CD4-positive, alpha-beta T cell treated with Interleukin-15 for 4 hours (primary cell): ENCODE results near the gene USHBP1.
A peak's percentile ranks its signal among the peaks of the same experiment; 100 is the strongest.

Experiments used
- DNase-seq: peaks from one replicate; pipeline ENCODE4 v3.0.0-alpha.2; 2020; ENCODE audit warnings: low spot score

The USHBP1 gene, protein sequence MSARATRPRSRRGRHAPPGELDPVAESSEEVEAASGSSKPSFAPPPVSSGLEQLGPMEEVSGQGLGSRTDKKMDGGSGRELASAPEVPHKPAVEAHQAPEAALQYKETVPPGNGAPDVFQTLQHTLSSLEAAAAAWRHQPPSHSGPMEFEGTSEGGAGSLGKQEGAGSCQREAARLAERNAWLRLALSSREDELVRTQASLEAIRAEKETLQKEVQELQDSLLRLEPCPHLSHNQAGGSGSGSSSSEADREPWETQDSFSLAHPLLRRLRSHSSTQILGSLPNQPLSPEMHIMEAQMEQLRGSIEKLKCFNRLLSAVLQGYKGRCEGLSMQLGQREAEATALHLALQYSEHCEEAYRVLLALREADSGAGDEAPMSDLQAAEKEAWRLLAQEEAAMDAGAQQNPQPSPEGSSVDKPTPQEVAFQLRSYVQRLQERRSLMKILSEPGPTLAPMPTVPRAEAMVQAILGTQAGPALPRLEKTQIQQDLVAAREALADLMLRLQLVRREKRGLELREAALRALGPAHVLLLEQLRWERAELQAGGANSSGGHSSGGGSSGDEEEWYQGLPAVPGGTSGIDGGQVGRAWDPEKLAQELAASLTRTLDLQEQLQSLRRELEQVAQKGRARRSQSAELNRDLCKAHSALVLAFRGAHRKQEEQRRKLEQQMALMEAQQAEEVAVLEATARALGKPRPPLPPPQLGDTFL

DNA sequence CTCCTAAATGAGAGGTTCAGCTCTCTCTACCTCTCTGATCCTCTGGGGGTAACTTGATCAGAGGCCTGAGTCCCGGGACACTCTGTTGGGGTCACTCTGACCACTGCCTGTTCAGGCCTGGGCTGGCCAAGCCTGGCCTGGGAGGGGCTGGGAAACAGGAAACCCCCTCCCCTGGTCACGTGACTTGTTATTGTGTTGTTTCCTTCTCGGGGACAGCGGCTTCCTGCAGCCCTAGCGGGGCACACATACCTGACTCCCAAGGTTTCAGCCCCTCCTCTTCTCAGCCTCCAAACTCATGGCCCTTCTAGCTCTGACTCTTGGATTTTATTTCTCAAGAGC lies at the start of gene USHBP1:
Gene USHBP1 (minus strand): TSS at position 105 of the 339 bp plus-strand sequence. CDS start 446 bp downstream, outside the sequence.
- DNase-seq = no peak

DNA sequence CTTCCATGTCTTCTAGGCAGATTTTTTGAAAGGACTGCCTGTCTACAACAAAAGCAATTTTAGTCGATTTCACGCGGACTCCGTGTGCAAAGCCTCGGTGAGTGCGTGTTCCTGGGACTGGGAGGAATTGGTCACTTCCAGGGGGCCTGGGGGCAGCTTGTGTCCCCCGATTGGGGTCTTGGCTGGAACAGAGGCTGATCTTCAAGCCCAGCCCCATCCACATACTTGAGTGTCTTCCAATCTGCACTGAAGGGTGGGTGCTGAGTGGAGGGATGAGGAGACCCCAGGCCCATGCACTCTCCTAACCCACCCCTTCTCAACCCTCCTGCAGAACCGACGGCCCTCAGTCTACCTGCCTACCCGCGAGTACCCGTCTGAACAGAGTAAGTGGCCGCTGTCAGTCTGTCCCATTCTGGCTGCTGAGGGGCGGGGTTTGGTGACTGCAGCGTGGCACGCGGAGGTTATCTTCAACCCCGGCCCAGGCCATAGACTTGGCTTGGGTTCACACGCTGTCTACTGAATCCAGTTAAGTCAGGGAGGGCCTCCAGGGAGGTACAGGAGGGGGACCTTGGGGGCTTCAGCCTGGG lies 49.6 kb upstream of the USHBP1 start:
- DNase-seq = no peak

DNA sequence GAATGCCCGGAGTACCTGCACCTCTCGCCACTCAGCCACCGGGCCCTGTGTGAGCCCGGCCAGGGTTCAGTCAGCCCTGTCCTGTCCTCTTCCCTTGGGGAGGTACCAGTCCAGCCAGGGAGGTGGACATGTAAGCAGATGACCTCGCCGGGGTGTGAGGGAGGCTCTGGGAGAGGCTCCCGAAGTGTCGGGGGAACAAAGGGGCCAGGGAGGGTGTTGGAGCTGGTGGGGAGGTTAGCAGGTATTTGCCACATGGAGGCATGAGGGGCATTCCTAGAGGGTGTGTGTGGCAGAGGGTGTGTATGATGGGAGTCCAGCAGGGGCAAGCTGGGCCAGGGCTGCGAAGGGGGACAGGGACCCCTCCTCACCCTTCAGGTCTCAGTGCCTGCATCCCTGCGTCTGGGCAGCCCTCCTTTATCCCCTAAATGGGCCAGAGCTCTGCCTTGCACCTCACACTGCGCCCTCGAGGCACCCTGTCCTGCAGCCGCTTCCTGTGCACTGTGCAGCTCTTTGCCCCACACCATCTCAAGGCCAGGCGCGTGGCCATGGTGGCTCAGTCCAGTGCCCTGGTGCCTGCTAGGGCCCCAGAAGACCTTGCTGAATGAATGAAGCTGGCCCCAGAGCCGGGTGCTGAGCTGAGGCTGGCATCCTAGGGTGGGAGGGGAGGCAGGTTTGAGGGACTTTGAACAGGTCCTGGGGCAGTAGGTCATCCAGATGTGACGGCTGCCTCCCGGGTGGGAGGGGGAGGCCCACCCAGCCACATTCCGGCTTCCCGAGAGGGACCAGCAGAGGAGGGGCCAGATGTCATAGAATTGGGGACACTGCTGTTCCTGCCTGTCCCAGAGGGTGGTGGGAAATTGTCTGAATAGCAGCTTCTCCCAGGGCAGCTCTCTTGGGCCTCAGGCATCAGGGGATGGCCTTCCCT lies 47.9 kb upstream of the USHBP1 start:
- no peak for DNase-seq

DNA sequence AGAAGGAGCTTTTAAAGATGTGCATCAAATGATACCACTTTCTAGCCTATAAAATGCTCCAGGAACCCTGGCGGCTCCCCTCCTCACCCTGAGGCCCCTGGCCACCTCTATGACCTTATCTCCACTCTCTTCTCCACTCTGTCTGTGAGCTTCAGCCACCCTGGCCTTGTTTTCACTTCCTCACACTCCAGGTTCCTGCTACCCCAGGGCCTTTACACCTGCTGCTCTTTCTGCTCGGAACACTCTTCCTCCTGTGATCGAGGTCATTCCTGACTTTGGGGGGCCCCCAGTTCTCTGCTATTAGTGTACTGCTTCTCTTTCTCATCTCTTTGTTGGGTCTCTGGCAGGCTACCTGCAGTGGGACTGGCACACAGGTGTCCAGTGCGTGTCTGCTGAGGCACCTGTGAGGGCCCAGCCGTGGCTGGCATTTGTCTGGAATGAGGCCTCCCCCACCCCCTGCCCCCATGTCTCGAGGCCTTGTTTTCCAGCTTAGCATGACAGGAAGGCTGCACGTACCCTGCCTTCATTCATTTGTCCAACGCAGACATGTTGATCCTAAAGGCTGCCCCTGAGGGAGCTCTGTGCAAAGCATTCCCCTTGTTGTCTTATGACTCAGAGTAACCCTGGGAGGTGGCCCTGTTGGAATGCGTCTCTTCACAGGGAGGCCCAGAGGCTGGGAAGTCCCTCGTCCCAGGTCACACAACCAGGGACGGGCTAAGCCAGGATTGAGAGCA lies 47.1 kb upstream of the USHBP1 start:
- no peak for DNase-seq

DNA sequence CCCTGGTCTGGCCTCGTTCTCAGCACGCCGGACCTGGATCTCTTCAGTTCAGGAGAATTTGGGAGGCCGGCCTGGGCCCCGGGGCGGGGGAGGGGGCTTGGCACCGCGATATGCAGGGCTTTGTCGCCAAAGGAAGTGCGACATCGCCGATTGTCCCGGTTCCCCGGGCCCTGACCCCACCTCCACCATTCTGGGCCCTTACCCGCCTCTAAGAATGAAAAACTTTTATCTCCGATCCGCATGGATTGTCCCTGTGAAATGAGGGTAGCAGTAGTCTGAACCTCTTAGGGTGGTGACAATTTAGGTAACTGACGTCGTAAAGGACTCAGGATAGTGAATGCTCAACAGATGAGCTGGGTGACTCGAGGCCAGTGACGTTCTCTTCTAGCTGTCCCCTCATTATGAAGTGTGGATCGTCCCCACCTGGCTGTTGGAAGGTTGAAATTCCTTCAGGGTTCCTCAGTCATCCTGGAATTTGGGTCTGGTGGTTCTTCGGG lies 45.5 kb upstream of the USHBP1 start:
- no peak for DNase-seq

DNA sequence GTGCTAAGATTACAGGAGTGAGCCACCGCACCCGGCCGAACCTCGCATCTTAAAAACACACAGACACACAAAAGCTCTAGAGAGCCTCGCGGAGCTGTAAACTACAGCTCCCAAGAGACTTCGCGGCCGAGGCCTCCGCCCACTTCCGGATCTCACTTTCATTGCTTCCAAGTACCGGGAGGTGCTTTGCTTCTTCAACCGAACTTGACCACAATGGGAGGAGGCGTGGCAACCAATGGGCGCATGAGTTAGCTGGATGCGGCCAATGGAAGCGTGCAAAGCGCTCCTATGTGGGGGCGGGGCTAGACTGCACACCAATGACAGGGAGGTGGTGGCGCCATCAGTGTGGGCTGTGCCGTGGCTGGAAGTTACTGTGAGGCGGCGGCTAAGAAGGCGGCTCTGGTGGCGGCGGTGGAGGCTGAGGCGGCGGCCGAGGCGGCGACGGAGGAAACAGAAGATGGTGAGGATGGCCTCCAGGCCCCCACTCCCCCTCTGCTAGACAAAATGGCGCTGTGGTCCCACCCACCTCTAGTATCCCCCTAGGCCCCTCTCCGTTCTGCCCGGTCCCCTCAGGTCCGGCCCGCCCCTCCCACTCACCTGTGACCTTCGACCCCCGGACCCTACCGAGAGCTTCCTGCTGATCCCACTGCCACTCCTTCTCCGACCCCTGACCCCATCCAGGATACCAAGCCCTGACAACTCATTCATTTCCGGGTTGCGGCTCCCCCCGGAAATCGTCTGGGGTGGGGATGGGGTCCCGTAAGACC lies 44.8 kb upstream of the USHBP1 start, which contains the start of gene DDA1:
Gene DDA1 (plus strand): TSS at position 366 of the 767 bp plus-strand sequence. CDS start 92 bp downstream, at position 458.
- peak; percentile 100 for DNase-seq

DNA sequence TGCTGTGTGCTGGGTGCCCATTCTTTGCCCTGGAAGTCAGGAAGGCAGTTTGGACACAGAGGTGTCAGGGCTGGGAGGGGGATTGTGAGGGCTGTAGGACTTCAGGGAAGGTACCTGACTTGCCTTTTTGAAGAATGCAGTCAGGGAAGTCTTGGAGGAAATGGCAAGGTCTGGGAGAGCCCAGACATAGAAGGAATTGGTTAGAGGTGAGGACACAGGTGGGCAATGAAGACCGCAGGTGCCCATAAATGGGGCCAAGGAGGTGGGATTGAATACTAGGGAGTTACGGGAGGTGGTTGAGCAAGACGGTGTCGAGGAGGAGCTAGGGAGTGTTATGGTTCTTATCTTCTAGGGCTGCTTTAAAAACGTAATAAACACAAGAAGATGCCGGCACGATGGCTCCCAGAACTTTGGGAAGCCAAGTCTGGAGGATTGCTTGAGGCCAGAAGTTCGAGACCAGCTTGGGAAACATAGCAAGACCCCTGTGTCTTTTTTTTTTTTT lies 43.4 kb upstream of the USHBP1 start:
- no peak for DNase-seq

DNA sequence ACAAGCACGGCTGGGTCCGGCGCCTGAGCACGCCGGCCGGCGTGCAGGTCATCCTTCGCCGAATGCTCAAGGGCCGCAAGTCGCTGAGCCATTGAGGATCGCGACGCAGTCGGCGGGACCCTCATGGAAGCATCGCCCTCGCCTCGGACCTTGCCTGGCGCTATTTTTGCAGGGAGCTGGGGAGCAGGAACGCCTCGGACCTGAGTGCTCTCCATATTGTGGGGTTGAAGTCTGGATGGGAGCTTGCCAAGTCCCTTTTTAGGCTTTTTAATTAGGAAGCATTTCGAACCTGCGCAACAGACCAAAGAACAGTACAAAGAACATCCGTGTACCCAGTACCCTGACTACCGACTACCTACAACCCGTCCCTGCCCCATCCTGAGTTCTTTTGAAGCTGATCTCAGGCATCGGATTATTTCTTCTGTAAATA lies 41.8 kb upstream of the USHBP1 start:
- no peak for DNase-seq

DNA sequence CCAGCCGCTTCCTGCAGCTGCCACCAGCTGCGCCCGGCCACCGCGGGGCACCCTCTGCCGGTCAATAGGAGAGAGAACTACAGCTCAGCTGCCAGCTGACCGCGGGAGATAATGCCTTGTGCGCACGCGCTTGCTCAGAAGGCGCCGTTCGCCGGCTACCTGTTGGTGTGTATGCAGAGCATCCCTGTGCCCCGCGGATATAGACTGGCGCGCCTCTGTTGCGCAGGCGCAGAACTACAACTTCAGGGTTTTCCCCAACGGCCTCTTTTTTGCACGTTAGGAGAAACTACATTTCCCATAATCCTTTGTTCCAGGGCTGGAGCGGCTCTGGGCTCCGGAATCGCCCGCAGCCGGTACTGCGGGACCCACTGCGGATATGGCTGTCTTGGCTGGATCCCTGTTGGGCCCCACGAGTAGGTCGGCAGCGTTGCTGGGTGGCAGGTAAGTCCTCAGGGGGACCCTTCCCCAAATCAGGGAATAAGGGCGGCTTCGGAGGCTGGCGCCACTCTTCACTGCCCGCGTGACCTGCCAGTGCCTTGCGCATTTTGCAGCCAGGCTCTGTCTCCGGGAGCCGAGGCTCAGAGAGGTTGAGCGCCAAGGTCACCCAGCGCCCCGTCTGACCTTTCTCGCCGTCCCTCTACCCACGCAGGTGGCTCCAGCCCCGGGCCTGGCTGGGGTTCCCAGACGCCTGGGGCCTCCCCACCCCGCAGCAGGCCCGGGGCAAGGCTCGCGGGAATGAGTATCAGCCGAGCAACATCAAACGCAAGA lies 41.2 kb upstream of the USHBP1 start, which contains the start of gene MRPL34:
Gene MRPL34 (plus strand): TSS at position 356 of the 768 bp plus-strand sequence. CDS start 21 bp downstream, at position 377.
- peak; percentile 99 for DNase-seq

DNA sequence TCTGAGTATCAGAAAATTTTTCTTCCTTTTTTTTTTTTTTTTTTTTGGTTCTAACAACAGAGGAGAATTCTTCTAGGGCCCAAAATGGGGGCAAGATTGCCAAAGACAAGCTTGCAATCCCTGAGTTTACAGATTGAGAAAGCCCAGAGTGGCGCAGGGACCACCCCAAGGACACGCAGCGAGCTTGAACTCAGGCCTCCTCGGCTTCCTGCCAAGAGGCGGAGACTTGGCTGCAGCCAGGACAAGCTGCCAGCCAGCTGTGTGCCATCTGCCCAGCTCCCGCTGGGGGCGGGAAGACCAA lies 40.6 kb upstream of the USHBP1 start:
- DNase-seq = no peak

DNA sequence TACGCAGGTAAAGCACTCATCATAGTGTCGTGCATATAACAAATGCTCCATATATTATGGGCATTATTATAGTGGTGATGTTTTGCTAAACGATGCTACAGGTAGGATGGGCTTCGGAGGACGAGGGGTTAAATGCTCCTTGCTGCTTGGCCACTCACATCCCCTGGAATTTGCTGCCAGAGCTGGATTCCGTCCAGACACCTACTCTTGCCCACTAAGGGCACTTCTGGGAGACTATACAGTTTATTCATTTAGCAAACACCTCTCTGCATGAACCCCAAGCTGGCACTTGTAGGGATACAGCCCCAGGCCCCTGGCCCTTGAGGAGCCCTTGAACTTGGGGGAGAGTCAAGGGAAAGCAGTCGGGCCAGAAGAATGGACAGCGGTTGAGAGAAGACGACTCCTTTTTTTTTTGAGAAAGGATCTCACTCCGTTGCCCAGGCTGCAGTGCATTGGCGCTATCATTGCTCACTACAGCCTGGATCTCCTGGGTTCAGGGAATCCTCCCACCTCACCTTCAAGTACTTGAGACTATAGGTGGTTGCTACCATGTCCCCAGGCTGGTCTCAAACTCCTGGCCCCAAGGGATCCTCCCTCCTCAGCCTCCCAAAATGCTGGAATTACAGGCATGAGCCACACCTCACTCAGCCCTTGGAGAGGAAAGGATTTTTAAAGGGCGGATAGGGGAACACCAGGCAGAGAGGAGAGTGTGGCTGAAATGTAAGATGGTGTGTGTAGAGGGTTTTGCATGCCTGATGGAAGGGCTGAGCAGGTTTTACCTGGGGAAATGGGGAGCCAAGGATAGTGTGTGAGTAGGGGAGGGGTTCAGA lies 40.1 kb upstream of the USHBP1 start:
- DNase-seq = no peak

DNA sequence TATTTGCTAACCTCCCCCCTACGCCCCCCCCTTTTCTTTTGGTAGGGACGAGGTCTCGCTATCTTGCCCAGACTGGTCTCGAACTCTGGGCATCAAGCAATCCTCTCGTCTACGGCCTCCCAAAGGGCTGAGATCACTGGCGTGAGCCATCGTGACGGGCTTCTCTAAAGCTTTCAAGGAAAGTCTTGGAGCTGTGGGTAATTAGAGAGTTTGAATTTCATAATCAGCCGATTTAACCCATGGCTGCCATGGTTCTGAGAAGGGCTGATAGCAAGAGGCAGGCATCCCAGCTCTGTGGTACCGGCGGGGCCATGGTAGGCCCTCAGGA lies 39.4 kb upstream of the USHBP1 start:
- no peak for DNase-seq

DNA sequence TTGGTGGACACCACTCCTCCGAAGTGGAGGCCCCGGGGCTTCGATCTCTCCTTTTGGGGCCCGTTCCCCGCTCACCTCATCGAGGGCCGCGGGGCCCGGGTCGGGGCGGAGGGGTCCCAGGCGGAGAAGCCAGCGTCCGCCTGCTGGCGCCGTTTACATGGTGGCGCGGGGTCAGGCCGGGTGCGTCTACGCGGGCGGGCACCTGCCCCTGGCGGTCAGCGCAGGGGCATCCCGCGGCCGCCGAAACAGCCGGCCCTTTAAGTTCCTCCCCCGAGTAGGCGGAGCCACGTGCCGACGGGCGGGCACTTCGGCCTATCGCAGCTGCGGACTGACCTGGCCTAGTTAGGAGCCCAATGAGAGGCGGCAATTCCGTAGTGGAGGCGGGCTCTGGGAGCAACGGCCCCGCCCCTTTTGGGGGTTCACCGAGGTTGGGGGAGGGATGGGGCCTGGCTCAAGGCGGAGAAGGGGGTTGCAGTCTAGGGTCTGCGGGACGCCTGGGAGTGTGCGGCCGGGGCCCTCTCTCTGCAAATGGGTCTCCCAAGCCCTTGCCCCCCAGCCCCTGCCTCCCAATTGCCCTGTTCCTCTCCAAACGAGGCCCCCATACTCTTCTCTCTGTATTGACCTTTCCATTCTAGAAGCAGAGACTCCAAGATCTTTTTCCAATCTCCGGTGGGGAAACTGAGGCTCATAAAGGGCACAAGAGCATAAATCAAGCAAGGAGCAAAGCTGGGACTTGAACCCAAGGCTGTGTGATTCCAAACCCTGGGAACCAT lies 38.8 kb upstream of the USHBP1 start, which contains the start of gene ABHD8:
Gene ABHD8 (minus strand): TSS at position 259 of the 773 bp plus-strand sequence. CDS start 1,809 bp downstream, outside the sequence.
- peak; percentile 94 for DNase-seq

DNA sequence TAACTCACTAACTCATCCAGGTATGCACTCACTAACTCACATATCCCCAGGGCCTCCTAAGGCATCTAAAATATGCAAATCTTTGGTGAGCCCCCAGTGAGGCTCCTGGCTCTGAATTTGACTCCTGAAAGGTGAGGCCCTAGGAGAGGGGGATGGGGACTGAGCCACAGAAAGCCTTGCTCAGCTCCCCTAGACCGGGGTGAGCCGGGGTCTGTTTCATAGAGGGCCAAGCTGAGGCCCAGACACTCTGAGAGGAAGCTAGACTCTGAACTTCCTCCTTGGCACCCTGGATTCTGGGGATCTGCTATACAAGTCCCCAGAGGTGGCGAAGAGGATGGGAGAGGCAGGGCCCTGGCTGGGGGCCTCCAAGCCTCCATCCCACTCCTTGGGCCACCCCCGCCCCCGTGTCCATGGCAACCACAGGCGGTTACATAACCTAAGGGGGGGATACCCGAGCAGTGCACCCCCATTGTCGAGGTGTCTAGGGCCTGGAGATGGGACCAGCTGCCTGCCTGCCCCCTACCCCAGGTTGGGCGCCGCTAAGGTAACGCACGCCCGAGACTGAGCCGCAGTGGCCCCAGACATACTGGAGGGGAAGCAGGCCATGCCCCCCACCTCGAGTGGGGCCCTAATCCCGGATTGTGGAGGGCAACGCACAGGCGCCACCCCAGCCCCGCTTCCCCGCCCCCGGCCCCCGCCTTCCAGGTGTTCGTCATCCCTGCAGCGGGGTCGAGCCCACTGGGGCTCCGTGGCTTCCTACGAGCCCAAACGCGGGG lies 38.0 kb upstream of the USHBP1 start:
- no peak for DNase-seq

DNA sequence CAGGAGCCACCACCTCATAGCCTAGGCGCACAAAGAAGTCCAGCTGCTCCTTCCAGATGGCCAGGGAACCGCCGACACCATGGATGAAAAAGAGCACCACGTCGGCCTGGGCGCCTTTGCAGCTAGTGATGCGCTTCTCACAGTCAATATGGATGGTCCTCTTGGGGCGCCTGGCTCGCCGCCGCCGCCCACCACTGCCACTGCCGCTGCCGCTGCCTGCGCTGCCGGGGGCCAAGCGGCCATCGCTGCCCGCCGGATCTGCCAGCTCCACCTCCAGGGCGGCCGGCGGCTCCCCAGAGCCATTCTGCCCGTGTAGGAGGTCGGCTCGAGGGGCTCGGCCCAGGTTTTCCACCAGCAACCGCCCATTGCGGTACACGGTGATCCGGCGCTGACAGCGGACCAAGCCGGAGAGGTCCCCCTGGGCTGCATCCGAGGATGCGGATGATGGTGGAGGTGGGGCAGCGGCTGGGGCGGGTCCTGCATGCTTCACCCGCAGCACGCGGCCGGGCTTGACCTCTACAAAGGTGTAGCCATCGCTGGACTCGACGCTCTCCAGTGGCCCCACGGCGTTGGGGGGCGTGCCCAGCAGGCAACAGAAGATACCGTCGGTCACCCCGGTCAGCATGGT lies 36.6 kb upstream of the USHBP1 start:
- DNase-seq = no peak

DNA sequence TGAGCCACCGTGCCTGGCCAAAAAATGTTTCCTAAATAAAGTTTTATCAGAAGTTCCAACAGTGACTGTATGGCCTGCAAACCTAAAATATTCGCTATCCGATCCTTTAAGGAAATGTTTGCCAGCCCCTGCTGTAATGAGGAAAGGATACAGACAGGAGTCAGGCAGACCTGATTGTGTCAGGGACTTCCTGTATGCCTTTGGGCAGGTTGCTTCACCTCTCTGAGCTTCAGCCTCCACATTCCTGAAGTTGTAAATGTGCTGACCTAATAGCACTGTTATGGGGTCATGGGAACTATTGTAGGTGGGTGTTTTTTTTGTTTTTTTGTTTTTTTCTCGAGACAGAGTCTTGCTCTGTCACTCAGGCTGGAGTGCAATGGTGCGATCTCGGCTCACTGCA lies 32.4 kb upstream of the USHBP1 start:
- no peak for DNase-seq
